ENCODE results near the gene ICAM3.

- TF ChIP-seq, protein P1, sequence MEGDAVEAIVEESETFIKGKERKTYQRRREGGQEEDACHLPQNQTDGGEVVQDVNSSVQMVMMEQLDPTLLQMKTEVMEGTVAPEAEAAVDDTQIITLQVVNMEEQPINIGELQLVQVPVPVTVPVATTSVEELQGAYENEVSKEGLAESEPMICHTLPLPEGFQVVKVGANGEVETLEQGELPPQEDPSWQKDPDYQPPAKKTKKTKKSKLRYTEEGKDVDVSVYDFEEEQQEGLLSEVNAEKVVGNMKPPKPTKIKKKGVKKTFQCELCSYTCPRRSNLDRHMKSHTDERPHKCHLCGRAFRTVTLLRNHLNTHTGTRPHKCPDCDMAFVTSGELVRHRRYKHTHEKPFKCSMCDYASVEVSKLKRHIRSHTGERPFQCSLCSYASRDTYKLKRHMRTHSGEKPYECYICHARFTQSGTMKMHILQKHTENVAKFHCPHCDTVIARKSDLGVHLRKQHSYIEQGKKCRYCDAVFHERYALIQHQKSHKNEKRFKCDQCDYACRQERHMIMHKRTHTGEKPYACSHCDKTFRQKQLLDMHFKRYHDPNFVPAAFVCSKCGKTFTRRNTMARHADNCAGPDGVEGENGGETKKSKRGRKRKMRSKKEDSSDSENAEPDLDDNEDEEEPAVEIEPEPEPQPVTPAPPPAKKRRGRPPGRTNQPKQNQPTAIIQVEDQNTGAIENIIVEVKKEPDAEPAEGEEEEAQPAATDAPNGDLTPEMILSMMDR (IDR thresholded peaks at IDR 0.05): no peak
- no peak for TF ChIP-seq POLR2A (IDR thresholded peaks at IDR 0.05)
Measured at GRCh38 chr19:10368101-10368803, 28.8 kb upstream of the ICAM3 start.

Measured in adrenal gland (tissue), 5 donors.